H1 (cell line): ENCODE data around the gene KLHL36. TPM values are rescaled to one million over a fixed set of nuclear protein-coding genes. Genes with fewer than 3 reads are reported as not detected.

ENCODE experiments used
- CEBPB ChIP-seq: IDR thresholded peaks from 2 replicates; pipeline ENCODE4 v1.6.1; 2012; ENCODE audit warnings: low read depth, low read length
- CHD1 ChIP-seq: IDR thresholded peaks from 2 replicates; pipeline ENCODE4 v1.6.1; 2012; ENCODE audit warnings: low read depth, low read length, improper control_type of control experiment
- GTF2F1 ChIP-seq: IDR thresholded peaks from 2 replicates; pipeline ENCODE4 v1.6.1; 2012; ENCODE audit warnings: low read depth, low read length, improper control_type of control experiment, borderline replicate concordance
- HDAC2 ChIP-seq, 2 experiments: fragments of 300-600 bp in 1 of 2; sonication (generic) in 1 of 2; IDR thresholded peaks; 2 replicates each; pipeline ENCODE4 v1.6.1; 2011 to 2012; ENCODE audit warnings: low read depth in 2 of 2, low read length in 2 of 2, mild to moderate bottlenecking in 2 of 2, moderate library complexity in 2 of 2, borderline replicate concordance in 1 of 2, inconsistent platforms in 1 of 2
- HDAC6 ChIP-seq: IDR thresholded peaks from one replicate; pipeline ENCODE4 v1.7.1; 2012; ENCODE audit warnings: low read depth, mild to moderate bottlenecking, inconsistent platforms, low read length, moderate library complexity
- TEAD4 ChIP-seq: IDR thresholded peaks from 2 replicates; pipeline ENCODE4 v1.6.1; 2012; ENCODE audit warnings: low read depth, low read length, inconsistent platforms, mixed read lengths
- polyA plus RNA-seq, 7 experiments: library from polyadenylated mRNA; depleted of rRNA in 3 of 7; stranded (reverse) in 5 of 7; unstranded in 2 of 7; fragments of >200 nt in 5 of 7; fragments of 200-250 nt in 2 of 7; gene quantifications; 1 replicate in 5 of 7; 2 replicates in 1 of 7; 4 replicates in 1 of 7; pipeline versions ENCODE4 v1.2.1 to v1.2.3, GENCODE V29; 2011 to 2013; ENCODE audit warnings: missing spikeins in 2 of 7, mixed read lengths in 2 of 7
- total RNA-seq: library from RNA; stranded (reverse); fragmentation: NEBNext Ultra II Directional; extraction: Animal tissue kit (Norgen Biotek cat#: 25700); gene quantifications from 2 replicates; pipeline ENCODE4 v1.2.1, GENCODE V29; 2021
- TF ChIP-seq, protein P1 (sequence below): fragments of 300-600 bp; sonication (generic); IDR thresholded peaks from 2 replicates; pipeline ENCODE4 v1.7.1; 2012; ENCODE audit warnings: low read length, moderate library complexity, mild to moderate bottlenecking, inconsistent platforms; ENCODE audit not compliant: insufficient replicate concordance

KLHL36 gene
- total and polyA plus RNA-seq, 2 of the 8 experiments (the other 6 are each of a cell fraction or from before 2014, with no cell fraction given), result 22.9 to 33.6 TPM

DNA sequence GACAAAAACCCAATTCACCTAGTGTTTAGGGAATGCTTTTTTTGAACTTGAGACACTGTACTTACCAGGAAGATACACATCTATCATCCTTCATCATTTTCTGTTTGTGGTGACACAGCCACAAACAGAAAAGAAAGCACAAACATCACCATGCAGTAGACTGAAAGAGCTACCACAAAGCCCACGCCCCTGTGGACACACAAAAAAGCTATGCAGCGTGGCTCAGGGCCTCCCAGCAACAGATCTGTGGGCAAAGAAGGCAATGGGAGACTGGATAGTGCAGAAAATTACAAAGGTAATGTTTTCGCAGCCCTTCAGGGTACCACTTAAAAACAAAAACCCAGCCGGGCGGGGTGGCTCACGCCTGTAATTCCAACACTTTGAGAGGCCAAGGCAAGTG lies 40.0 kb upstream of the KLHL36 start (continued):
- no peak for TF ChIP-seq HDAC6
- TF ChIP-seq, protein P1, sequence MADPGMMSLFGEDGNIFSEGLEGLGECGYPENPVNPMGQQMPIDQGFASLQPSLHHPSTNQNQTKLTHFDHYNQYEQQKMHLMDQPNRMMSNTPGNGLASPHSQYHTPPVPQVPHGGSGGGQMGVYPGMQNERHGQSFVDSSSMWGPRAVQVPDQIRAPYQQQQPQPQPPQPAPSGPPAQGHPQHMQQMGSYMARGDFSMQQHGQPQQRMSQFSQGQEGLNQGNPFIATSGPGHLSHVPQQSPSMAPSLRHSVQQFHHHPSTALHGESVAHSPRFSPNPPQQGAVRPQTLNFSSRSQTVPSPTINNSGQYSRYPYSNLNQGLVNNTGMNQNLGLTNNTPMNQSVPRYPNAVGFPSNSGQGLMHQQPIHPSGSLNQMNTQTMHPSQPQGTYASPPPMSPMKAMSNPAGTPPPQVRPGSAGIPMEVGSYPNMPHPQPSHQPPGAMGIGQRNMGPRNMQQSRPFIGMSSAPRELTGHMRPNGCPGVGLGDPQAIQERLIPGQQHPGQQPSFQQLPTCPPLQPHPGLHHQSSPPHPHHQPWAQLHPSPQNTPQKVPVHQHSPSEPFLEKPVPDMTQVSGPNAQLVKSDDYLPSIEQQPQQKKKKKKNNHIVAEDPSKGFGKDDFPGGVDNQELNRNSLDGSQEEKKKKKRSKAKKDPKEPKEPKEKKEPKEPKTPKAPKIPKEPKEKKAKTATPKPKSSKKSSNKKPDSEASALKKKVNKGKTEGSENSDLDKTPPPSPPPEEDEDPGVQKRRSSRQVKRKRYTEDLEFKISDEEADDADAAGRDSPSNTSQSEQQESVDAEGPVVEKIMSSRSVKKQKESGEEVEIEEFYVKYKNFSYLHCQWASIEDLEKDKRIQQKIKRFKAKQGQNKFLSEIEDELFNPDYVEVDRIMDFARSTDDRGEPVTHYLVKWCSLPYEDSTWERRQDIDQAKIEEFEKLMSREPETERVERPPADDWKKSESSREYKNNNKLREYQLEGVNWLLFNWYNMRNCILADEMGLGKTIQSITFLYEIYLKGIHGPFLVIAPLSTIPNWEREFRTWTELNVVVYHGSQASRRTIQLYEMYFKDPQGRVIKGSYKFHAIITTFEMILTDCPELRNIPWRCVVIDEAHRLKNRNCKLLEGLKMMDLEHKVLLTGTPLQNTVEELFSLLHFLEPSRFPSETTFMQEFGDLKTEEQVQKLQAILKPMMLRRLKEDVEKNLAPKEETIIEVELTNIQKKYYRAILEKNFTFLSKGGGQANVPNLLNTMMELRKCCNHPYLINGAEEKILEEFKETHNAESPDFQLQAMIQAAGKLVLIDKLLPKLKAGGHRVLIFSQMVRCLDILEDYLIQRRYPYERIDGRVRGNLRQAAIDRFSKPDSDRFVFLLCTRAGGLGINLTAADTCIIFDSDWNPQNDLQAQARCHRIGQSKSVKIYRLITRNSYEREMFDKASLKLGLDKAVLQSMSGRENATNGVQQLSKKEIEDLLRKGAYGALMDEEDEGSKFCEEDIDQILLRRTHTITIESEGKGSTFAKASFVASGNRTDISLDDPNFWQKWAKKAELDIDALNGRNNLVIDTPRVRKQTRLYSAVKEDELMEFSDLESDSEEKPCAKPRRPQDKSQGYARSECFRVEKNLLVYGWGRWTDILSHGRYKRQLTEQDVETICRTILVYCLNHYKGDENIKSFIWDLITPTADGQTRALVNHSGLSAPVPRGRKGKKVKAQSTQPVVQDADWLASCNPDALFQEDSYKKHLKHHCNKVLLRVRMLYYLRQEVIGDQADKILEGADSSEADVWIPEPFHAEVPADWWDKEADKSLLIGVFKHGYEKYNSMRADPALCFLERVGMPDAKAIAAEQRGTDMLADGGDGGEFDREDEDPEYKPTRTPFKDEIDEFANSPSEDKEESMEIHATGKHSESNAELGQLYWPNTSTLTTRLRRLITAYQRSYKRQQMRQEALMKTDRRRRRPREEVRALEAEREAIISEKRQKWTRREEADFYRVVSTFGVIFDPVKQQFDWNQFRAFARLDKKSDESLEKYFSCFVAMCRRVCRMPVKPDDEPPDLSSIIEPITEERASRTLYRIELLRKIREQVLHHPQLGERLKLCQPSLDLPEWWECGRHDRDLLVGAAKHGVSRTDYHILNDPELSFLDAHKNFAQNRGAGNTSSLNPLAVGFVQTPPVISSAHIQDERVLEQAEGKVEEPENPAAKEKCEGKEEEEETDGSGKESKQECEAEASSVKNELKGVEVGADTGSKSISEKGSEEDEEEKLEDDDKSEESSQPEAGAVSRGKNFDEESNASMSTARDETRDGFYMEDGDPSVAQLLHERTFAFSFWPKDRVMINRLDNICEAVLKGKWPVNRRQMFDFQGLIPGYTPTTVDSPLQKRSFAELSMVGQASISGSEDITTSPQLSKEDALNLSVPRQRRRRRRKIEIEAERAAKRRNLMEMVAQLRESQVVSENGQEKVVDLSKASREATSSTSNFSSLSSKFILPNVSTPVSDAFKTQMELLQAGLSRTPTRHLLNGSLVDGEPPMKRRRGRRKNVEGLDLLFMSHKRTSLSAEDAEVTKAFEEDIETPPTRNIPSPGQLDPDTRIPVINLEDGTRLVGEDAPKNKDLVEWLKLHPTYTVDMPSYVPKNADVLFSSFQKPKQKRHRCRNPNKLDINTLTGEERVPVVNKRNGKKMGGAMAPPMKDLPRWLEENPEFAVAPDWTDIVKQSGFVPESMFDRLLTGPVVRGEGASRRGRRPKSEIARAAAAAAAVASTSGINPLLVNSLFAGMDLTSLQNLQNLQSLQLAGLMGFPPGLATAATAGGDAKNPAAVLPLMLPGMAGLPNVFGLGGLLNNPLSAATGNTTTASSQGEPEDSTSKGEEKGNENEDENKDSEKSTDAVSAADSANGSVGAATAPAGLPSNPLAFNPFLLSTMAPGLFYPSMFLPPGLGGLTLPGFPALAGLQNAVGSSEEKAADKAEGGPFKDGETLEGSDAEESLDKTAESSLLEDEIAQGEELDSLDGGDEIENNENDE, result no peak
- no peak for TF ChIP-seq CHD1
- TF ChIP-seq HDAC2 (IDR thresholded peaks at IDR 0.05; ENCODE audit: borderline replicate concordance in 1 of 2, low read depth in 2 of 2, low read length in 2 of 2), result no peak
- TF ChIP-seq CEBPB, result no peak
- TF ChIP-seq TEAD4, result no peak
- TF ChIP-seq GTF2F1, result no peak
